Activated T-helper 1 cell treated with Interleukin-2 at 50 U/mL for 16 hours (primary cell): ENCODE data around the gene MT3.

ENCODE experiments used
- DNase-seq: peaks from one replicate; pipeline ENCODE4 v3.0.0-alpha.2; 2020; ENCODE audit warnings: low read depth

Gene MT3

DNA sequence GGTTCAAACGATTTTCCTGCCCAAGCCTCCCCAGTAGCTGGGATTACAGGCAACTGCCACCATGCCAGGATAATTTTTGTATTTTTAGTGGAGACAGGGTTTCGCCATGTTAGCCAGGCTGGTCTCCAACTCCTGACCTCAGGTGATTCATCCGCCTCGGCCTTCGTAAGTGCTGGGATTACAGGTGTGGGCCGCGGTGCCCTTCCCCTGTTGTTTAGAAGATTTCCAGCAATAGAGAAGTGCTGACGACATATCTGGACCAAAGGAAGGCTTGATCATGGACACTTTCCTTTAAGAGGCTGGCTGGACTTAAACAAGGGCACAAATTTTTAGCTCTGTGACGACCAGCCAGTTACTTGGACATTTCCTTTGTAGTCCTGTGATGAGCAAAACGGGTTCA, 41.9 kb downstream of the MT3 start:
- DNase-seq = no peak

DNA sequence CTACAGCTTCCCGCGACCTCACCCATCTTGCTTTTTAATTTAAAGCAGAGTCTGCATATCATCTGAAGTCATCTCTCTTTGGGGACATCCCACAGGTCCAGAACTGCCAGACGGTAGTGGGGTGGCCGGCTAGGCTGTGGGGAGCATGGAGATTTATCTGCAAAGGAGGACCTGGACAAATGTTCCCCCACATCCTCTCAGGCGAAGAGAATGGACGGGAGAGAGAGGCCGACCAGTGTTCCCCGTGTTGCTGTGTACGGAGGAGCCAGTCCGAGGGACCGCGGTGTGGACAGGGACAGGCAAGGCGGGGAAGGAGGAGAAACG, 42.5 kb downstream of the MT3 start:
- no peak for DNase-seq

DNA sequence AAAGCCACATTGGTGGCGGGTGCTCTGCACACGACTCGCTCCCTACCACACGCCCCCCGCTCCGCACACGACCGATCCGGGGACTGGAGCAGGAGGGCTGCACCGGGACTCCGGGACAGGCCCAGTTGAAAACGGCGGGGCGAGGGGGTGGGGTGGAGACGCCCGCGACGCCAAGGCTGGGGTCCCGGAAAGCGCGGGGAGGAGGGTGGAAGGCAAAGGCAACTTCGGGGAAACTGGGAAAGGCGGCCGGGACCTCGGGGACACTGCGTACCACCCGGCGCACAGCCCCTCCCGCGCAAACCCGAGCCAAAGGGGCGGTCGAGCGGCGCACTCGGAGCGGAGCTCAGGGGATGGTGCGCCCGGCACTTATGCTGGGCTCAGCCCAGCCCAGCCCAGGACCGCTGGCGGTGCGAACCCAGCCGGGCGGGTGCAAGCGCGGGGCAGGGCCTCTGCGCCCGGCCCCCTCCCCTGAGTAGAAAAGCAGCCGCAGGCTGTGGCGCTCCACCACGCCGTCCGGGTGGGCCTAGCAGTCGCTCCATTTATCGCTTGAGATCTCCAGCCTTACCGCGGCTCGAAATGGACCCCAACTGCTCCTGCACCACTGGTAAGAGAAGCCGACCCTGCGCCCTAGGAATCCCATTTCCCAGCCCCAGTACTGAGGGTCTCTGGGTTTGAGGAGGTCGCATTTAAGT, 43.0 kb downstream of the MT3 start, which contains the start of gene MT1M:
TSS of gene MT1M (plus strand) at position 504 of the 692 bp plus-strand sequence. CDS start at position 577, 73 bp downstream.
- DNase-seq = no peak

DNA sequence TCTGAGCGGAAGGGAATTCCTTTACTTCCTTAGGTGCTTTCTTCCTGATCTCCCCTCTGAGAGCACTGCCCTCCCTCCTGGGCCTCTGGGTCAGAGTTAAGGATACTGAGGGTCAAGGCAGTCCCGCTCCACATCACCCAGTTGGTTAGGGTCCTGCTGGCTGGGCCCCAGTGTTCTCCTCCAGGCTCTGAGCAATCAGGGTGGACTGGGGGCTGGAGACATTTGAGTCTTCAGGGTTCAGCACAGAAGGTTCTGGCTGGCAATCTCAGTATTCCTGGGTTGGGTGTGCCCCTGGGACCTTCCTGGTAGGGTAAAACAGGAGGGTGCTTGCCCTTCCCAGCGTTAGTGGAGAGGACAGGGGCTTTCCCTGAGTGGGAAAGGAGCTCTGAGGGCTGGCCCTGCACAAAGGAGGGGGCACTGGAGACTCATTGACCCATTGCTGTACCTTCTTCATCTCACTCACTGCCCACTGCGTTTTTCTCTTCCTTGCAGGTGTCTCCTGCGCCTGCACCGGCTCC, 43.6 kb downstream of the MT3 start:
- no peak for DNase-seq

DNA sequence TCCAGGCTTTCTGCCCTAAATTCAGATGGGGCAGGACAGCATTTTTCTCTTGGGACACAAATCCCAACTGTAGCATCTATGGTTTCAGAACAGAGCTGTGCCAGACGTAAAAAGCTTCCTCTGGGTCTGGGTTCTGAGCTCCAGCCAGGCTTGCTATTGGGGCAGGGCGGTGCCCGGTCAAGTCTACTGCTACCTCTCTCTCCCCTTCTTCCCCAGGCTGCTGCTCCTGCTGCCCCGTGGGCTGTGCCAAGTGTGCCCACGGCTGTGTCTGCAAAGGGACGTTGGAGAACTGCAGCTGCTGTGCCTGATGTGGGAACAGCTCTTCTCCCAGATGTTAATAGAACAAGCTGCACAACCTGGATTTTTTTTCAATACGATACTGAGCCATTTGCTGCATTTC, 44.2 kb downstream of the MT3 start:
- DNase-seq = no peak

DNA sequence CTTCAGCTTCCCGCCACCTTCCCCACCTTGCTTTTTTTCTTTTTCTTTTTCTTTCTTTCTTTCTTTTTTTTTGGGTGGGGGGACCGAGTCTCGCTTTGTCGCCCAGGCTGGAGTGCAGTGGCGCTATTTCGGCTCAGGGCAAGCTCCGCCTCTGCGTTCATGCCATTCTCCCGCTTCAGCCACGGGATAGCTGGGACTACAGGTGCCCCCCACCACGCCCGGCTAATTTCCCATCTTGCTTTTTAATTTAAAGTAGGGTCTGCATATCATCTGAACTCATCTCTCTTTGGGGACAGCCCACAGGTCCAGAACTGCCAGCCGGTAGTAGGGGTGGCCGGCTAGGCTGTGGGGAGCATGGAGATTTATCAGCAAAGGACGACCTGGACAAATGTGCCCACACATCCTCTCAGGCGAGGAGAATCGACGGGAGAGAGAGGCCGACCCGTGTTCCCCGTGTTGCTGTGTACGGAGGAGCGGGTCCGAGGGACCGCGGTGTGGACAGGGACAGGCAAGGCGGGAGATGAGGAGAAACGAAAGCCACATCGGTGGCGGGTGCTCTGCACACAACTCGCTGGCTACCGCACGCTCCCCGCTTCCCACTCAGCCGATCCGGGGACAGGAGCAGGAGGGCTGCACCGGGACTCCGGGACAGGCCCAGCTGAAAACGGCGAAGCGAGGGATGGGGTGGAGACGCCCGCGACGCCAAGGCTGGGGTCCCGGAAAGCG, 45.5 kb downstream of the MT3 start:
- no peak for DNase-seq

DNA sequence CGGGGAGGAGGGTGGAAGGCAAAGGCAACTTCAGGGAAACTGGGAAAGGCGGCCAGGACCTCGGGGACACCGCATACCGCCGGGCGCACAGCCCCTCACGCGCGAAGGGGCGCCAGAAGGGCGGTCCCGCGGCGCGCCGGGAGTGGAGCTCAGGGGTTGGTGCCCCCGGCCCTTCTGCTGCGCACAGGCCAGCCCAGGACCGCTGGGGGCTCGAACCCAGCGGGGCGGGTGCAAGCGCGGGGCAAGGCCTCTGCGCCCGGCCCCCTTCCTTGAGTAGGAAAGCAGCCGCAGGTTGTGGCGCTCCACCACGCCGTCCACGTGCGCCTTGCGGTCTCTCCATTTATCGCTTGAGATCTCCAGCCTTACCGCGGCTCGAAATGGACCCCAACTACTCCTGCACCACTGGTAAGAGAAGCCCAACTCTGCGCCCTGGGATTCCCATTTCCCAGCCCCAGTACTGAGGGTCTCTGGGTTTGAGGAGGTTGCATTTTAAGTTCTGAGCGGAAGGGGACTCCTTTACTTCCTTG, 46.2 kb downstream of the MT3 start:
- DNase-seq = no peak

DNA sequence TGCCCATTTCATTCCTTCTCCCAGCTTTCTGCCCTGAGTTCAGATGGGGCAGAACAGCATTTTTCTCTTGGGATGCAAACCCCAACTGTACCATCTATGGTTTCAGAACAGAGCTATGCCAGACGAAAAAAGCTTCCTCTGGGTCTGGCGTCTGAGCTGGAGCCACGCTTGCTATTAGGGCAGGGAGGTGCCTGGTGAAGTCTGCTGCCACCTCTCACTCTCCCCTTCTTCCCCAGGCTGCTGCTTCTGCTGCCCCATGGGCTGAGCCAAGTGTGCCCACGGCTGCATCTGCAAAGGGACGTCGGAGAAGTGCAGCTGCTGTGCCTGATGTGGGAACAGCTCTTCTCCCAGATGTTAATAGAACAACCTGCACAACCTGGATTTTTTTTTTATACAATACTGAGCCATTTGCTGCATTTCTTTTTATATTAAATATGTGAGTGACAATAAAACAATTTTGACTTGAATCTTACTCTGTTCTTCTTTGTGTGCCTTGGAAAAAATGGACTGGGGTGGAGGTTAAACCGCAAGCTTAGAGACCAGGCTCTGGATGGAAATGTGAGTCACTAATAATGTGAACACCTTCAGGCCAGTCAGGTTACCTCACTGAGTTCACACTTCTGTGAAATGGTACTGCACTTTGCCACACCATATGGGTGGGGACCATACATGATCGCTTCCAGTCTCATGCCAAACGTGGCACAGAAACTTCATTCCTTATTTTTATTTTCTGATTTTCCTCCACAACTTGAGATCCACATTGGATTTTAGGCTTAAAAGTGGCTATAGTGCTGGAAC, 47.5 kb downstream of the MT3 start:
- DNase-seq = no peak

DNA sequence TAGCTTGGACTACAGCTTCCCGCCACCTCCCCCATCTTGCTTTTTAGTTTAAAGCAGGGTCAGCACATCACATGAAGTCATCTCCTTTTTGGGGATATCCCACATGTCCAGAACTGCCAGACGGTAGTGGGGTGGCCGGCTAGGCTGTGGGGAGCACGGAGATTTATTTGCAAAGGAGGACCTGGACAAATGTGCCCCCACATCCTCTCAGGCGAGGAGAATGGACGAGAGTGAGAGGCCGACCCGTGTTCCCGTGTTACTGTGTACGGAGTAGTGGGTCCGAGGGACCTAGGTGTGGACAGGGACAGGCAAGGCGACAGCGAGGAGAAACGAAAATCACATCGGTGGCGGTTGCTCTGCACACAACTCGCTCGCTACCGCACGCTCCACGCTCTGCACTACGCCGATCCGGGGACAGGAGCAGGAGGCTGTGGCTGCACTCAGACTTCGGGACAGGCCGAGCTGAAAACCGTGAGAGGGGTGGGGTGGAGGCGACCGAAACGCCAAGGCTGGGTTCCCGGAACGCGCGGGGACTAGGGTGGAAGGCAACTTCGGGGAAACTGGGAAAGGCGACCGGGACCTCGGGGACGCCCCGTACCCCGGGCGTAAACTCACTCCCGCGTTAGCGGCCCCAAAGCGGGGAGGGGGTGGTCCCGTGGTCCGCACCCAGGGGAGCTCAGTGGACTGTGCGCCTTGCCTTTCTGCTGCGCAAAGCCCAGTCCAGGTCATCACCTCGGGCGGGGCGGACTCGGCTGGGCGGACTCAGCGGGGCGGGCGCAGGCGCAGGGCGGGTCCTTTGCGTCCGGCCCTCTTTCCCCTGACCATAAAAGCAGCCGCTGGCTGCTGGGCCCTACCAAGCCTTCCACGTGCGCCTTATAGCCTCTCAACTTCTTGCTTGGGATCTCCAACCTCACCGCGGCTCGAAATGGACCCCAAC, 48.8 kb downstream of the MT3 start, which contains the start of gene MT1A:
TSS of gene MT1A (plus strand) at position 853 of the 937 bp plus-strand sequence. CDS start at position 926, 73 bp downstream.
- DNase-seq = no peak

DNA sequence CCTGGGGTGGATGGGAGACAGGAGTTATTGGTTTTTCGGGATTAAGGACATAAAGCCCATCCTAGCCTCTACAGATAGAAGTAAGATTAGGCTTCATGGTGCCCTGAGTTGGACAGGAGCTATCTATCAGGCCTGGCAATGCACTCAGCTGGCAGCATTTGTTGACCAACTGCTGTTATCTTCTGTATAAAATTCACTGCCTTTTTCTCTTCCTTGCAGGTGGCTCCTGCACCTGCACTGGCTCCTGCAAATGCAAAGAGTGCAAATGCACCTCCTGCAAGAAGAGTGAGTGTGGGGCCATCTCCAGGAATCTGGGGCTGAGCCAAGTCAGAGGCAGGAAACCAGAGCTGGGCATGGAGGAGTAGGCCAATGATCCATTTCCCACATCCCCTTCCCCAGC, 49.7 kb downstream of the MT3 start:
- no peak for DNase-seq

DNA sequence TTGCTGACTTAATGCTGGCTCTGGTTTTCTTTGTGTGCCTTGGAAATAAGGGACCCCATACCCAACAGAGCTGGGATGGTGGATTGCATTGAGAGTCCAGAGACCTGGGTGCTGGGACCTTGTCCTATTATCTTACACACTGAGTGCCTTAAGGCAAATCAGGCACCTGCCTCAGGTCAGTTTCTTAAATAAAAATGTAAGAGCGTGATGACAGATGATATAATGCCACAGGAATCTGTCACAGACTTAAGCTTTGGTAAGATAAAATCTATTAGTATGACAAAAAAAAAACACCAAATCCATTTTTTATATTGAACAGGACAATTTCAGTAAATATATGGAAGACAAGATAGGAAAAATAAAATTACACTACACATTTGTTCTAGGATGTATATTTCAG, 50.7 kb downstream of the MT3 start:
- DNase-seq = no peak
